Thoracic aorta (tissue), 2 donors: ENCODE data around the gene LCORL. TPM values are rescaled to one million over a fixed set of nuclear protein-coding genes. Genes with fewer than 3 reads are reported as not detected.

Source experiments
- ATAC-seq: fragments of 150-250 bp; one replicate; pipeline ENCODE4 v1.8.0; 2017; ENCODE audit warnings: low read depth; ENCODE audit not compliant: insufficient number of reproducible peaks, low FRiP score
- DNase-seq: peaks from one replicate; pipeline ENCODE4 v3.0.0-alpha.2; 2020; ENCODE audit warnings: low spot score
- H3K27ac ChIP-seq, 2 donors: fragments of 200-600 bp; sonication (generic); 1 replicate in 1 of 2; 2 replicates in 1 of 2; pipeline ENCODE4 v1.5.1; 2016; ENCODE audit warnings: mild to moderate bottlenecking in 2 of 2, moderate library complexity in 2 of 2
- H3K27me3 ChIP-seq: fragments of 200-600 bp; sonication (generic); replicated peaks from 2 replicates; pipeline ENCODE4 v1.6.0; 2016; ENCODE audit warnings: mild to moderate bottlenecking; ENCODE audit not compliant: insufficient read depth
- H3K36me3 ChIP-seq: fragments of 200-600 bp; sonication (generic); one replicate; pipeline ENCODE4 v1.5.1; 2016
- H3K4me1 ChIP-seq, 2 donors: fragments of 200-600 bp; sonication (generic); 1 replicate in 1 of 2; 2 replicates in 1 of 2; pipeline versions ENCODE4 v1.5.1 to v1.6.0; 2016; ENCODE audit warnings: low read depth in 2 of 2, mild to moderate bottlenecking in 1 of 2; ENCODE audit not compliant: control insufficient read depth in 1 of 2
- H3K4me3 ChIP-seq: fragments of 200-600 bp; sonication (generic); 2 replicates; pipeline ENCODE4 v1.5.1; 2016; ENCODE audit warnings: mild to moderate bottlenecking
- H3K9me3 ChIP-seq: fragments of 200-600 bp; sonication (generic); 2 replicates; pipeline ENCODE4 v1.5.1; 2016
- CTCF ChIP-seq: fragments of 200-600 bp; sonication (generic); IDR thresholded peaks from one replicate; pipeline ENCODE4 v1.5.1; 2019; ENCODE audit warnings: antibody characterized with exemption
- total RNA-seq, 2 donors: library from RNA; depleted of rRNA; stranded (reverse); fragments of >200 nt; gene quantifications; one replicate each; pipeline versions ENCODE4 v1.1.0 to v1.2.3, GENCODE V29; 2016

Gene LCORL
- total RNA-seq, 2 donors from 2014 or later, result 10.4 to 39.4 TPM

- no peak for TF ChIP-seq CTCF
- Histone ChIP-seq H3K27ac (no peak overlapping the region), H3K9me3 (no peaks in the 10 kb centered on the region), H3K4me3 (no peak overlapping the region), H3K27me3 (no peaks in the 10 kb centered on the region), H3K36me3 (no peaks in the 10 kb centered on the region), H3K4me1 (no peaks in the 10 kb centered on the region)
- DNase-seq (no peak), ATAC-seq (no peak)
Observed at GRCh38 chr4:18033111-18034085, 11.8 kb upstream of the LCORL start.

- Histone ChIP-seq H3K36me3 (no peaks in the 10 kb centered on the region), H3K4me1 (peaks cover 2 to 7% of the 10 kb centered on the region in 2 donors), H3K27me3 (no peaks in the 10 kb centered on the region), H3K4me3 (no peak overlapping the region), H3K9me3 (no peaks in the 10 kb centered on the region), H3K27ac (no peak overlapping the region)
- no peak for TF ChIP-seq CTCF
- no peak for ATAC-seq
- no peak for DNase-seq
Observed at GRCh38 chr4:18025288-18025687, 3.7 kb upstream of the LCORL start.

GRCh38 chr4:18022572-18023050 is 1.1 kb upstream of the LCORL start:
- no peaks in the 10 kb centered on the region for H3K9me3 ChIP-seq
- TF ChIP-seq CTCF, result no peak
- no peaks in the 10 kb centered on the region for H3K27me3 ChIP-seq
- H3K36me3 ChIP-seq, result no peaks in the 10 kb centered on the region
- peaks cover 7 to 16% of the 10 kb centered on the region in 2 donors for H3K4me1 ChIP-seq
- peak overlapping the region; percentile 98 for H3K4me3 ChIP-seq
- ATAC-seq (no peak), DNase-seq (no peak)
- H3K27ac ChIP-seq, result peak overlapping the region; percentile 86 to 89

GRCh38 chr4:18021470-18021719 is 160 bp downstream of the LCORL start:
- Histone ChIP-seq H3K4me3 (peak overlapping the region; percentile 98), H3K27me3 (no peaks in the 10 kb centered on the region), H3K36me3 (no peaks in the 10 kb centered on the region), H3K27ac (peak overlapping the region; percentile 86 to 89), H3K4me1 (peaks cover 7 to 16% of the 10 kb centered on the region in 2 donors), H3K9me3 (no peaks in the 10 kb centered on the region)
- DNase-seq (no peak), ATAC-seq (no peak)
- TF ChIP-seq CTCF, result no peak

- peak overlapping the region; percentile 86 to 89 for H3K27ac ChIP-seq
- no peaks in the 10 kb centered on the region for H3K36me3 ChIP-seq
- H3K4me1 ChIP-seq, result peaks cover 7 to 16% of the 10 kb centered on the region in 2 donors
- no peaks in the 10 kb centered on the region for H3K27me3 ChIP-seq
- ATAC-seq, result no peak
- no peak for TF ChIP-seq CTCF
- peak overlapping the region; percentile 98 for H3K4me3 ChIP-seq
- H3K9me3 ChIP-seq, result no peaks in the 10 kb centered on the region
- no peak for DNase-seq
Observed at GRCh38 chr4:18020671-18021469, 685 bp downstream of the LCORL start.
